GM18511 (cell line): ENCODE data around the gene ASCL3.
"Not testable (repeated sequence)": the region's sequence is repeated elsewhere in the genome, so short reads cannot be mapped to it uniquely, and the experiment has no call there.

ENCODE experiments used
- ATAC-seq: cut with Tn5 transposase; IDR thresholded peaks from one replicate; pipeline ENCODE4 v1.9.1; 2021; ENCODE audit warnings: mild to moderate bottlenecking, moderate library complexity; ENCODE audit not compliant: unreplicated experiment

ASCL3 gene

GRCh38 chr11:8942518-8943066, at the start of gene ASCL3:
ASCL3 (minus strand) TSS chr11:8943016; CDS start chr11:8938161, 4,855 bp downstream.
- no peak for ATAC-seq

- no peak for ATAC-seq
These were observed 46.6 kb upstream of the ASCL3 start for GRCh38 chr11:8989453-8989852.

GRCh38 chr11:8988329-8989234, 45.8 kb upstream of the ASCL3 start:
- ATAC-seq: no peak

- no peak for ATAC-seq
These were observed 44.6 kb upstream of the ASCL3 start for GRCh38 chr11:8987446-8987845.

- not testable (repeated sequence) for ATAC-seq
These were observed 44.0 kb upstream of the ASCL3 start for GRCh38 chr11:8986772-8987171.

GRCh38 chr11:8985462-8985861, 42.6 kb upstream of the ASCL3 start:
- no peak for ATAC-seq

GRCh38 chr11:8983552-8983951, 40.7 kb upstream of the ASCL3 start:
- no peak for ATAC-seq

GRCh38 chr11:8980485-8980884, 37.7 kb upstream of the ASCL3 start:
- no peak for ATAC-seq

GRCh38 chr11:8979365-8979764, 36.5 kb upstream of the ASCL3 start:
- ATAC-seq: not testable (repeated sequence)

GRCh38 chr11:8973121-8973520, 30.3 kb upstream of the ASCL3 start:
- ATAC-seq: no peak

GRCh38 chr11:8971924-8972316, 29.1 kb upstream of the ASCL3 start:
- ATAC-seq: no peak

- ATAC-seq: no peak
These were observed 28.5 kb upstream of the ASCL3 start for GRCh38 chr11:8971196-8971923.

- no peak for ATAC-seq
These were observed 24.4 kb upstream of the ASCL3 start for GRCh38 chr11:8967184-8967583.

- peak; percentile 84 for ATAC-seq
These were observed 21.8 kb upstream of the ASCL3 start, which contains the start of gene TMEM9B for GRCh38 chr11:8964324-8965320. TMEM9B (minus strand) TSS chr11:8964442; CDS start chr11:8964313, 129 bp downstream.

- peak; percentile 74 for ATAC-seq
These were observed 20.9 kb upstream of the ASCL3 start for GRCh38 chr11:8963569-8964323.

GRCh38 chr11:8962841-8963240, 20.0 kb upstream of the ASCL3 start:
- no peak for ATAC-seq

GRCh38 chr11:8961401-8961800, 18.6 kb upstream of the ASCL3 start:
- ATAC-seq: no peak

GRCh38 chr11:8959546-8960166, 16.8 kb upstream of the ASCL3 start:
- ATAC-seq: peak; percentile 41

- ATAC-seq: no peak
These were observed 14.0 kb upstream of the ASCL3 start for GRCh38 chr11:8956860-8957259.
